ENCODE measurements around the gene TBCE.

DNA sequence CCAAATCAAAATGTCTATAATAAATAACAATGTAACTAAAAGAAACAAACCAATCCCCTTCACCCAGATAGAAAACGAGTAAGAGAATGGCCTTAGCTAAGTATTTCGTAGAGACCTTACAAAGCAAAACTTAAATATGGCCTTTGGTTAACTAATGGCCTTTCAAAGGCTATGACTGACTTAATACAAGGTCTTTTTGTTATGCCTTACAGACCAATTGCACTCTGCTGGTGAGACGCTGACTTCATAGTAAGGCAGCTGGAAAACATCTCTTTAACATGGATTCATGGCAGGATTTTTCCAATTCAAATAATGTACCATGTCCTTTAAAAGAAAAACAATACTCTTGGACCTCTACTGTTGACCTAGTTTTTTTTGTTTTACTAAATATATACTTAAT, 15.8 kb upstream of the TBCE start:
- TF ChIP-seq CTCF (IDR thresholded peaks at IDR 0.05) (no peak), ZFX (IDR thresholded peaks at IDR 0.05; ENCODE audit: borderline replicate concordance) (no peak)

Data from 22Rv1 (cell line).